Middle frontal gyrus (tissue), 1 donor: ENCODE measurements around the gene HCRTR2.

Experiments
- DNase-seq: peaks from one replicate; pipeline ENCODE4 v3.0.0-alpha.2; 2015; ENCODE audit warnings: low spot score; ENCODE audit errors: extremely low spot score

HCRTR2 gene

GRCh38 chr6:55320696-55321086, 146.4 kb downstream of the HCRTR2 start:
- no peak for DNase-seq

GRCh38 chr6:55327169-55327568, 152.9 kb downstream of the HCRTR2 start, which contains the start of gene GFRAL:
TSS of gene GFRAL (plus strand) at chr6:55327469. CDS start at chr6:55327555, 86 bp downstream.
- no peak for DNase-seq
